GM18526 (cell line): Measurements from ENCODE around the gene DDI1.

ENCODE experiments used
- POLR2A ChIP-seq: IDR thresholded peaks from 3 replicates; pipeline ENCODE4 v1.6.1; 2011; ENCODE audit not compliant: insufficient read length; ENCODE audit errors: extremely low read depth

DDI1 gene

GRCh38 chr11:104015649-104016415, 20.6 kb upstream of the DDI1 start:
- TF ChIP-seq POLR2A: no peak

- no peak for TF ChIP-seq POLR2A
These were observed 11.9 kb upstream of the DDI1 start for GRCh38 chr11:104024572-104024971.

- no peak for TF ChIP-seq POLR2A
These were observed 7.8 kb upstream of the DDI1 start for GRCh38 chr11:104028476-104029263.

- no peak for TF ChIP-seq POLR2A
These were observed 3.3 kb upstream of the DDI1 start for GRCh38 chr11:104033134-104033533.

GRCh38 chr11:104033561-104033960, 2.9 kb upstream of the DDI1 start:
- no peak for TF ChIP-seq POLR2A

- no peak for TF ChIP-seq POLR2A
These were observed 555 bp downstream of the DDI1 start for GRCh38 chr11:104036995-104037394.

GRCh38 chr11:104041792-104042191, 5.4 kb downstream of the DDI1 start:
- TF ChIP-seq POLR2A: no peak

GRCh38 chr11:104043142-104043541, 6.7 kb downstream of the DDI1 start:
- TF ChIP-seq POLR2A: no peak

GRCh38 chr11:104043678-104044239, 7.3 kb downstream of the DDI1 start:
- TF ChIP-seq POLR2A: no peak

- TF ChIP-seq POLR2A: no peak
These were observed 9.9 kb downstream of the DDI1 start for GRCh38 chr11:104046331-104046730.

- no peak for TF ChIP-seq POLR2A
These were observed 12.7 kb downstream of the DDI1 start for GRCh38 chr11:104049116-104049515.

GRCh38 chr11:104051778-104052177, 15.3 kb downstream of the DDI1 start:
- TF ChIP-seq POLR2A: no peak

- no peak for TF ChIP-seq POLR2A
These were observed 17.5 kb downstream of the DDI1 start for GRCh38 chr11:104053743-104054478.

- no peak for TF ChIP-seq POLR2A
These were observed 18.6 kb downstream of the DDI1 start for GRCh38 chr11:104054911-104055529.

- TF ChIP-seq POLR2A: no peak
These were observed 19.2 kb downstream of the DDI1 start for GRCh38 chr11:104055596-104055995.
